Ramos (cell line): ENCODE results near the gene HDAC4.

Experiments used
- in situ Hi-C: fragments of 300-500 bp; cut with MboI; formaldehyde crosslinking; loops from one replicate; pipeline ENCODE4 v1.14.3; 2022; ENCODE audit warnings: low sequenced_read_pairs; ENCODE audit not compliant: unreplicated experiment

HDAC4 gene

DNA sequence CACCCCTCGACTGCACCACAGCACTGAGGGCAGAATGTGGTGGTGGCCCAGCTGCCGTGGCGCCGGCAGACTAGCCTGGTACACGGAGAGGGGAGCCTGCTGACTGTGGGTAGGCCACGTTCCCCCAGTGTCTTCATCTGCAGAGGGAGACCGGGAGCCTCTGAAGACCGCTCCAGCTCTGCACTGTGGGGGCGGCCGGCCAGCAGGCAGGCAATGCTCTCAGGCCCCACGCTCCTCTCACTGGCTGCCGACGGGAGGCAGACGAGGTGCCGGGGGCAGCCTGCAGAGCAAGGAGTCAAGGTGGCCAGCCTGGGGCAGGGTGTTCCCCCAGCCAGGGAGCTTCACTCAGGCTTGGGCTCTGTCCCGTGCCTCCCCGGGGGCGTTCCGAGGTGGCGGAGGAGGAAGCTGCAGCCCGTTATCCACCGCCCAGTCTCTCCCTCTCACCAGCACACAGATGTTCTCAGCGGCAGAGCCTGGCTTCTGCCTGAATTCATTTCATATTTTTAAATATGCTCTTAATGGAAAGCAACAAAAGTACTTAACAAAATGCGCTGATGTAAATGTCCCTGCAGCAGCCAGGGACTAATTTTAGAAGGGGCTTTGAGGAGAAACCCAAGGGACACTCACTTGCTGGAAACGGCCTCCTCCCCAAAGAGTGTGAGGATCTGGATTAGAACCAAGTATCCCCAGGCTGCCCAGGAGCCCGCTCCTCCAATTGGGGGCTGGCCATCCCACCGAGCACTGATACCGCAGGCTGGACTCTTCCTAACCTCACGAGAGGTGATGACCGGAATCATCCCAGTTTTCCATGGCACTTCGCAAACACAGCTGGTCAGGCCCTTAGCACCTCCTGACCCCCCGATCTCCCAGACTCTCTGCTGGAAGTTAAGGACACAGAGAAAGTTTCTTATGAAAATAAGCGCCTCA, 87.8 kb downstream of the HDAC4 start:
- in situ Hi-C loops: no loop called here

- in situ Hi-C loops: no loop called here
Measured at GRCh38 chr2:239312081-239312511, 88.7 kb downstream of the HDAC4 start.

GRCh38 chr2:239311132-239312040, 89.4 kb downstream of the HDAC4 start:
- in situ Hi-C loops: no loop called here

GRCh38 chr2:239310401-239311061, 90.3 kb downstream of the HDAC4 start:
- in situ Hi-C loops: no loop called here

GRCh38 chr2:239309398-239310245, 91.2 kb downstream of the HDAC4 start:
- in situ Hi-C loops: no loop called here

DNA sequence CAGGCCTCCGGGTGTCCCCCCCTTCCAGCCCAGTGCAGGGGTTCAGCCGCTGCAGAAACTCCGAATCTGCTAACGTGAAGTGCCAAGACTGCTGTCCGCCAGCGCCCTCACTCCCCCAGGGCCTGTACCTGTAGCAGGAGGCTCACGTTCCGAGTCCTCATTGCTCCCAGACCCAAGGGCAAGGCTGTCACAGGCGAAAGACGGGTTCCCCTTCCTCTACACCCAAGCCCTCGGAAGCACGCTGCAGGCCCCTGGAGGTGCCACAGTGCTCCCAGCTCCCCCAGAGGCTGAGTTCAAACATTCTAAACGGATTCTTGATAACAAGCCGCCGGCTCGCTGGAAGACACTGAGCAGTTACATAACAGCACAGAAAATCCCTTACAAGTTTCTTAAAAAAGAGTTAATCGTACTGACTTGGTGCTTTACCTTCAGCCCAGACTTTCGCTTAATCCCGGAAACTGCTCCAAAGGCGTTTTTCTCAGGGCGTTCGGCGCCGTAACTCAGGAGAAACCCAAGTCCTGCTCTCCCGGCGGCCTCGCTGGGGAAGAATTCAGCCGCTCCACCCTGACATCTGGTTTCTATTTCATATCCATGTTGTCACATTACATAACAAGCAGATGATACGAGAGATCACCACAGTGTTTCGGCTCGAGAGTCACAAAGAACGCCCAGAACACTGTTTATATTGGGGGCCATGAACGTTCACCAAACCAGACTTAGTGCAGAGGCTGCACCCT, 92.0 kb downstream of the HDAC4 start:
- in situ Hi-C loops: no loop called here

- in situ Hi-C loops: no loop called here
Measured at GRCh38 chr2:239307921-239308613, 92.8 kb downstream of the HDAC4 start.

DNA sequence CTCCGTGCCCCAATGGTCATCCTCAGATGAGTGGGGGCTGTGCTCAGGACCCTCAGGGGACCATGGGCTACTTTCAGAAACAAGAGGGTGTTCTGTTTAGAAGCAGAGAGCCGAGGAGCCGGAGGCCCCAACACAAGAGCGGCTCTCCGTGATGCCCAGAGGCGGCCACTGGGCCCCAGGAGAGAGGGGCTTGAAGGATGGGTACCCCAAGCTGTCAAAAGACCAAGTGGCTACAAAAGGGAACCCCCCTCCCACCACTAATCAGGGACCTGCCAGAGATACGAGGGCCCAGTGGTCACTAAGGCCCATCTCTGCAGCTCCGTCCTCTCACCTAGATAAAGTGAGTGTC, 93.6 kb downstream of the HDAC4 start:
- in situ Hi-C loops: no loop called here

GRCh38 chr2:239306274-239307220, 94.3 kb downstream of the HDAC4 start:
- in situ Hi-C loops: no loop called here

DNA sequence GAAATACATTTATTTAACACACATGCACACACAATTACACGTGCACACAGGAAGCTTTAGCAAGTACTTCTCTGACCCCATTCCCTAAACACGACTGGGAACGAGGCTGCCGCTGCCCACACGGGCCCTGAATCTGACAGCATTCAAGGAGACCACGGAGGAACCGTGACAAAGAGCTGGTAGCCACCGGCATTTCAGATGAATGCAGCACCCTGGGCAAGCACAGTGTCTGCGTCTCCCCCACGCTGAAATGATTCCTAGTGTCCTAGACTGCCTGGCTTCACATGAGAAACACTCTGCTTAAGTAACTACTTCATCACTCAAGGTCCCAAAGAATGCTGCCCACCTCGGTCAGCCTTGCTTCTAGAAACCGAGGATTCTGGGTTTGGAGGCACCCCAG, 95.0 kb downstream of the HDAC4 start:
- in situ Hi-C loops: no loop called here

DNA sequence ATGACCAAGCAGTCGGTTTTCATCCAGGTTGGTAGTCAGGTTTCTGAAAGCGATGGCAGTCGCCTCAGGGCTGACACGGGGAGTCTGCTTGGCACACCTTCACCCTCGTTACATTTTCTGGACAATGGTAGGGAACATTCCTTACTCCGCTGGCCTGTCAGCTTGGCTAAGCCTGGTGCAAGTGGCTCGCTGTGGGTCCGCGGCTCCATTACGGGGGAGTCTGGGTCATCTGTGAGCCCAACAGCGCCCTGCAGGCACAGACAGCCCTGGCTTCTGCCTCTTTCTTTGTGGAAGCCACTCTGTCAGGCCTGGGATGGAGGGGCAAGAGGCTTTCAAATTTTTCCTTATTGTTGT, 95.6 kb downstream of the HDAC4 start:
- in situ Hi-C loops: no loop called here

GRCh38 chr2:239304533-239305221, 96.1 kb downstream of the HDAC4 start:
- in situ Hi-C loops: no loop called here

DNA sequence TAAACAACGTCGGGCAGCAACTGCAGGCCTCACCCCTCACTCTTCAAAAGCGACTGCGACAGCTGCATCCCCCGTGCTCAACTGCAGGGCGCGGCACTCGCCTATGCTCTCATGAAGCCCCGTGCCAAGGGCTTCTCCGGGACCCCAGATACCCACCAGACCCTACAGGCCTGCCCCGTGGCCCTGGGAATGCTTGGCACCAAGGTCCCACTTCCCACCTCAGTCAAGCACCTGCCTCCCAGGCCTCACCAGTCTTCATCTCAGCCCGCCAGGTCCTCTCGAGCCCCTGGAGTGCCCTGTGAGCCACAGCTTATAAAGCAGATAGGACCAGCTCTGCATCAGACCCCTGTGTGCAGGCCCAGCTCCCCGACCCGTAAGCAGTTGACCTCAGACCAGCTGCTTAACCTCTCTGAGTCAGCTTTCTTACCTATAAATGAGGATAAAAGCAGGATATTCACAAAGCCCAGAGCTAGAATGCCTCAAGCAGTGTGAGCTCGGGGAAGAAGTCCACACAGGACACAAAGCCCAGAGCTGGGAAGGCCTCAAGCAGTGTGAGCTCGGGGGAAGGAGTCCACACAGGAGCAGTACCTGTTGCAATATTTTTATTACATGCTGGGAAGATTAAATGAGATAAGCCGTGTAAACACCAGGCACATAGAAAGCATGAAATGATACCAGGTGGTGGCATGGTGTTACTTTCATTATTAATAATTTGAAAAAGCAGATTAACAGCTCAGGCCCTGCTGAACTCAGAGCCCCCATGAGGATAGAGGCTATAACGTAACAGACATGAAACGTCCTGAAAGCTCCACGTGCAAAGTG, 96.9 kb downstream of the HDAC4 start:
- in situ Hi-C loops: no loop called here

GRCh38 chr2:239302808-239303557, 97.8 kb downstream of the HDAC4 start:
- in situ Hi-C loops: no loop called here

DNA sequence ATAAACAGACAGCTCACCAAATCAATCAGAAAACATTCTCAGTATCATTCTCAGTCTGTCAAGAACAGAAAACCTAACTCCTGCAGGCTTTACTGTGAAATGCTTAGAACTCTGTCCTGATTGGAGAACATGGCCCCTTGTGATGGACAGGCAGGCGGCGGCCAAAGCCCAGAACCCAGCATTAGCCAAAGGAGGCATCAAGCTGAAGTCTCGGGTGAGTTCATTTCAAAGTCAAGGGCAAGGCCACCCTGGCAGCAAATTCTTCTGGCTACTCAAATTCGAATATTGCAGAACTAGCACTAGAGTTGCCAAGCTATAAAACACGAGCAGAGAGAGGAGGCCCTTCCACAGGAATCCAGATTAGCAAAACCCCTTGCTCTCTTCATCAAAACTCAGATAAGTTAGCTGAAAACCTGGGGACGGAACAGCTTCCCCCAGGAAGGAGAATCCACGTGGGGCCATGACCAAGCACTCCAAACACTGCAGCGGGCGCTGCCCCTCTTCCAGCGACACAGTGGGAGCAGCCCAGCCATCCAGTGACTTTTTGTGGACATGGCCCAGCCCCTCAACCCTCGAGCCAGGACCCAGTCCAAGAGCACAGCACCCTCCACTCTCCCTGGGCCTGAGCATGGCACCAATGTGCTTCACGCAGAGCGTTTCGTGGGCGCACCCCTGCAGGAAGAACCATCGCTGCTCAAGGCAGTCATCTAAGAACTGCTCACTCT, 98.6 kb downstream of the HDAC4 start:
- in situ Hi-C loops: no loop called here
